Activated CD4-positive, alpha-beta T cell treated with anti-CD3 and anti-CD28 coated beads, Interleukin-2, amount 10 ng/mL, durations not matched to agents 24 days and 14 days (primary cell): ENCODE measurements around the gene XCL1. TPM values are rescaled to one million over a fixed set of nuclear protein-coding genes. Genes with fewer than 3 reads are reported as not detected.
"Not testable (repeated sequence)": the region's sequence is repeated elsewhere in the genome, so short reads cannot be mapped to it uniquely, and the experiment has no call there.

ENCODE experiments used
- DNase-seq: peaks from one replicate; pipeline ENCODE4 v3.0.0; 2022
- H3K27ac Mint-ChIP-seq: one replicate; pipeline ENCODE4 v1.8.0; 2022; ENCODE audit warnings: mild to moderate bottlenecking, mixed read lengths
- H3K27me3 Mint-ChIP-seq: one replicate; pipeline ENCODE4 v1.8.0; 2022; ENCODE audit warnings: mixed read lengths
- H3K36me3 Mint-ChIP-seq: one replicate; pipeline ENCODE4 v1.8.0; 2022; ENCODE audit warnings: low read depth, mild to moderate bottlenecking, mixed read lengths
- H3K4me1 Mint-ChIP-seq: one replicate; pipeline ENCODE4 v1.8.0; 2021; ENCODE audit warnings: mixed read lengths
- H3K4me3 Mint-ChIP-seq: one replicate; pipeline ENCODE4 v1.8.0; 2022; ENCODE audit warnings: mild to moderate bottlenecking, moderate library complexity, mixed read lengths
- H3K9me3 Mint-ChIP-seq: one replicate; pipeline ENCODE4 v1.8.0; 2021; ENCODE audit warnings: mixed read lengths
- intact Hi-C: fragments of 100-400 bp; cut with micrococcal nuclease; formaldehyde crosslinking; loops from one replicate; pipeline ENCODE4 v1.15.1; 2023
- total RNA-seq: library from RNA; stranded (reverse); gene quantifications from 2 replicates; pipeline ENCODE4 v1.2.3, GENCODE V29; 2022

The XCL1 gene
- total RNA-seq, 1 donor from 2014 or later, result 14.6 TPM

GRCh38 chr1:168554603-168555483, 21.6 kb upstream of the XCL1 start:
- H3K36me3 Mint-ChIP-seq, result peaks cover under 1% of the 10 kb centered on the region
- H3K27ac Mint-ChIP-seq, result peak overlapping the region; percentile 27
- DNase-seq, result no peak
- H3K27me3 Mint-ChIP-seq, result peaks cover 3% of the 10 kb centered on the region
- H3K9me3 Mint-ChIP-seq, result no peaks in the 10 kb centered on the region
- no peak overlapping the region for H3K4me3 Mint-ChIP-seq
- intact Hi-C loops, result loop anchor here (5.0 kb wide), 1 partner anchor 33 kb away; no protein-coding TSS in a partner anchor
- peaks cover 32% of the 10 kb centered on the region for H3K4me1 Mint-ChIP-seq

GRCh38 chr1:168555508-168556046, 20.8 kb upstream of the XCL1 start:
- Mint-ChIP-seq H3K4me3 (no peak overlapping the region), H3K36me3 (peaks cover 3% of the 10 kb centered on the region), H3K27me3 (peaks cover 5% of the 10 kb centered on the region), H3K4me1 (peaks cover 32% of the 10 kb centered on the region), H3K27ac (no peak overlapping the region), H3K9me3 (peaks cover 2% of the 10 kb centered on the region)
- no peak for DNase-seq
- intact Hi-C loops, result loop anchor here (5.0 kb wide), 1 partner anchor 33 kb away; no protein-coding TSS in a partner anchor

GRCh38 chr1:168556647-168557046, 19.8 kb upstream of the XCL1 start:
- H3K4me3 Mint-ChIP-seq, result no peak overlapping the region
- peaks cover 3% of the 10 kb centered on the region for H3K36me3 Mint-ChIP-seq
- H3K4me1 Mint-ChIP-seq, result peaks cover 32% of the 10 kb centered on the region
- DNase-seq, result no peak
- peaks cover 12% of the 10 kb centered on the region for H3K27me3 Mint-ChIP-seq
- peaks cover 10% of the 10 kb centered on the region for H3K9me3 Mint-ChIP-seq
- intact Hi-C loops, result loop anchor here (5.0 kb wide), 1 partner anchor 34 kb away; no protein-coding TSS in a partner anchor
- H3K27ac Mint-ChIP-seq, result no peak overlapping the region

GRCh38 chr1:168560370-168560769, 16.0 kb upstream of the XCL1 start:
- DNase-seq, result no peak
- Mint-ChIP-seq H3K27ac (no peak overlapping the region), H3K9me3 (peaks cover 22% of the 10 kb centered on the region), H3K36me3 (peaks cover 6% of the 10 kb centered on the region), H3K4me1 (peaks cover 20% of the 10 kb centered on the region), H3K27me3 (peaks cover 33% of the 10 kb centered on the region), H3K4me3 (no peak overlapping the region)
- intact Hi-C loops, result no loop called here

- Mint-ChIP-seq H3K27me3 (peaks cover 37% of the 10 kb centered on the region), H3K36me3 (peaks cover 6% of the 10 kb centered on the region), H3K27ac (no peak overlapping the region), H3K4me1 (peaks cover 8% of the 10 kb centered on the region), H3K9me3 (peaks cover 22% of the 10 kb centered on the region), H3K4me3 (no peak overlapping the region)
- intact Hi-C loops, result no loop called here
- DNase-seq, result no peak
Observed at GRCh38 chr1:168561989-168562388, 14.4 kb upstream of the XCL1 start.

GRCh38 chr1:168565825-168566224, 10.6 kb upstream of the XCL1 start:
- intact Hi-C loops, result no loop called here
- no peak for DNase-seq
- Mint-ChIP-seq H3K4me3 (no peak overlapping the region), H3K27me3 (peaks cover 43% of the 10 kb centered on the region), H3K4me1 (no peaks in the 10 kb centered on the region), H3K9me3 (peaks cover 18% of the 10 kb centered on the region), H3K27ac (no peak overlapping the region), H3K36me3 (peaks cover 3% of the 10 kb centered on the region)

- no peak for DNase-seq
- H3K27ac Mint-ChIP-seq, result no peak overlapping the region
- no peak overlapping the region for H3K4me3 Mint-ChIP-seq
- H3K9me3 Mint-ChIP-seq, result peaks cover 13% of the 10 kb centered on the region
- intact Hi-C loops, result no loop called here
- peaks cover 3% of the 10 kb centered on the region for H3K36me3 Mint-ChIP-seq
- H3K27me3 Mint-ChIP-seq, result peaks cover 43% of the 10 kb centered on the region
- peaks cover 1% of the 10 kb centered on the region for H3K4me1 Mint-ChIP-seq
Observed at GRCh38 chr1:168567007-168567406, 9.4 kb upstream of the XCL1 start.

GRCh38 chr1:168567568-168567967, 8.8 kb upstream of the XCL1 start:
- DNase-seq, result no peak
- intact Hi-C loops, result no loop called here
- peaks cover 7% of the 10 kb centered on the region for H3K4me1 Mint-ChIP-seq
- H3K36me3 Mint-ChIP-seq, result peaks cover 3% of the 10 kb centered on the region
- peaks cover 46% of the 10 kb centered on the region for H3K27me3 Mint-ChIP-seq
- no peak overlapping the region for H3K27ac Mint-ChIP-seq
- H3K4me3 Mint-ChIP-seq, result no peak overlapping the region
- peaks cover 13% of the 10 kb centered on the region for H3K9me3 Mint-ChIP-seq

GRCh38 chr1:168568346-168568745, 8.1 kb upstream of the XCL1 start:
- Mint-ChIP-seq H3K27me3 (peaks cover 38% of the 10 kb centered on the region), H3K9me3 (peaks cover 5% of the 10 kb centered on the region), H3K4me1 (peaks cover 9% of the 10 kb centered on the region), H3K27ac (no peak overlapping the region), H3K36me3 (peaks cover 3% of the 10 kb centered on the region), H3K4me3 (no peak overlapping the region)
- intact Hi-C loops, result no loop called here
- no peak for DNase-seq

- Mint-ChIP-seq H3K36me3 (no peaks in the 10 kb centered on the region), H3K4me3 (no peak overlapping the region), H3K4me1 (peaks cover 14% of the 10 kb centered on the region), H3K27ac (no peak overlapping the region), H3K9me3 (no peaks in the 10 kb centered on the region), H3K27me3 (peaks cover 20% of the 10 kb centered on the region)
- no peak for DNase-seq
- intact Hi-C loops, result loop anchor here (5.0 to 10.0 kb wide), 3 partner anchors 48 to 336 kb away; no protein-coding TSS in a partner anchor
Observed at GRCh38 chr1:168570652-168571051, 5.8 kb upstream of the XCL1 start.

GRCh38 chr1:168572633-168573032, 3.8 kb upstream of the XCL1 start:
- H3K27ac Mint-ChIP-seq, result no peak overlapping the region

GRCh38 chr1:168574234-168574633, 2.2 kb upstream of the XCL1 start:
- Mint-ChIP-seq H3K27me3 (peaks cover 14% of the 10 kb centered on the region), H3K4me1 (peaks cover 21% of the 10 kb centered on the region)
- not testable (repeated sequence) for H3K9me3 Mint-ChIP-seq, H3K27ac Mint-ChIP-seq, H3K36me3 Mint-ChIP-seq, H3K4me3 Mint-ChIP-seq
- intact Hi-C loops, result loop anchor here (2.0 to 10.0 kb wide), 4 partner anchors 52 to 339 kb away; no protein-coding TSS in a partner anchor
- peak; percentile 71 for DNase-seq

More at GRCh38 chr1:168572633-168573032, 3.8 kb upstream of the XCL1 start:
- Mint-ChIP-seq H3K4me1 (peaks cover 21% of the 10 kb centered on the region), H3K9me3 (no peaks in the 10 kb centered on the region), H3K27me3 (peaks cover 21% of the 10 kb centered on the region), H3K4me3 (no peak overlapping the region), H3K36me3 (no peaks in the 10 kb centered on the region)
- intact Hi-C loops, result loop anchor here (1.0 to 10.0 kb wide), 4 partner anchors 50 to 338 kb away; no protein-coding TSS in a partner anchor
- DNase-seq, result no peak

- H3K4me1 Mint-ChIP-seq, H3K4me3 Mint-ChIP-seq, H3K27me3 Mint-ChIP-seq, H3K9me3 Mint-ChIP-seq, DNase-seq, H3K36me3 Mint-ChIP-seq, H3K27ac Mint-ChIP-seq: not testable (repeated sequence)
- intact Hi-C loops, result loop anchor here (10.0 kb wide), 1 partner anchor 344 kb away; no protein-coding TSS in a partner anchor
Observed at GRCh38 chr1:168578531-168579185, 2.3 kb downstream of the XCL1 start.

- intact Hi-C loops, H3K4me3 Mint-ChIP-seq: not testable (repeated sequence)
Observed at GRCh38 chr1:168580290-168580689, 3.9 kb downstream of the XCL1 start.

More at GRCh38 chr1:168580290-168580689, 3.9 kb downstream of the XCL1 start:
- H3K27me3 Mint-ChIP-seq, H3K4me1 Mint-ChIP-seq, H3K27ac Mint-ChIP-seq, DNase-seq, H3K36me3 Mint-ChIP-seq, H3K9me3 Mint-ChIP-seq: not testable (repeated sequence)
